ENCODE results near the gene CACNA1B.

DNA sequence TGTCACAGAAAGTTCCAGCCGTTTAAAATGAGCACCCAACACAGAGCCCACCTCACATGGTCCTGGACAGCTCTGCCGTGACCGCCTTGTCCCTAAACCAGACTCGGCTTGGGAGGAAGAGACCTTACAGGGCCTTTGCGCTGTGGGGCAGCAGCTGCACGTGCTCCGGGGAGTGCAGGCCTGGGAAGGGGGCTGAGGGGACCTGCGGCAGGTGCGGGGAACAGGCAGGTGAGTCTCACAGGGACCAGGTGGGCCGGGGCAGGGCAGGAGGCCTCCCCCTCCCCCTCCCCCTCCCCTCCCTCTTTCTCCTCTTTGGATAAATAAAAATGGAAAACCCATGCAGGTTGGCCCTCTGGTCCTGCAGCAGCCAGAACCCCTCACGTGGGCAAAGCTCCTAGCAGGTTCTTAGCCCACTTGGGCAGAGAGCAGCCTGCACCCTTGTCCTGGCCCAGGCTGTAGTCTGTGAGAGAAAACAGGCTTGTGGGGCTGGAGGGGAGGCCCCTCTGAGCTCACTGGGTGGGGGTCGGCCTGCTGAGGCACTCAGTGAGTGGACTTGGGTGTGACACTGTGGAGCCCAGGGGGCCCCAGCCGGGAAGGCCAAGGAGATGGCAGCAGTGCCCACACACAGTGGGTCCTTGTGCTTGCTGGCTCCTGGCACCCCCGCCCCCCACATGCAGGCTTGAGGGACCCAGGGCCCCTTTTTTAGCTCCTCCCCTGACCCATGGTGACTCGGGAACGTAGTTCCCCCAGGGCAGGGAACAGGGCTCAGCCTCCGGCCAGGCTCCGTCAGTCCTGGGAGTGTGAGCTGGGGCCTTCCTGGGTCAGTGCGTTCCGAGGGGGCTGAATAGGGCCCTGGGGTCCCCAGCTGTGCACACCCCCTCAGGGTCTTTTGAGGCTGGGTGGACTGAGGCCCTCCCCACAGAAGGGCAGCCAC lies 40.0 kb upstream of the CACNA1B start:
- TF ChIP-seq, protein P1, sequence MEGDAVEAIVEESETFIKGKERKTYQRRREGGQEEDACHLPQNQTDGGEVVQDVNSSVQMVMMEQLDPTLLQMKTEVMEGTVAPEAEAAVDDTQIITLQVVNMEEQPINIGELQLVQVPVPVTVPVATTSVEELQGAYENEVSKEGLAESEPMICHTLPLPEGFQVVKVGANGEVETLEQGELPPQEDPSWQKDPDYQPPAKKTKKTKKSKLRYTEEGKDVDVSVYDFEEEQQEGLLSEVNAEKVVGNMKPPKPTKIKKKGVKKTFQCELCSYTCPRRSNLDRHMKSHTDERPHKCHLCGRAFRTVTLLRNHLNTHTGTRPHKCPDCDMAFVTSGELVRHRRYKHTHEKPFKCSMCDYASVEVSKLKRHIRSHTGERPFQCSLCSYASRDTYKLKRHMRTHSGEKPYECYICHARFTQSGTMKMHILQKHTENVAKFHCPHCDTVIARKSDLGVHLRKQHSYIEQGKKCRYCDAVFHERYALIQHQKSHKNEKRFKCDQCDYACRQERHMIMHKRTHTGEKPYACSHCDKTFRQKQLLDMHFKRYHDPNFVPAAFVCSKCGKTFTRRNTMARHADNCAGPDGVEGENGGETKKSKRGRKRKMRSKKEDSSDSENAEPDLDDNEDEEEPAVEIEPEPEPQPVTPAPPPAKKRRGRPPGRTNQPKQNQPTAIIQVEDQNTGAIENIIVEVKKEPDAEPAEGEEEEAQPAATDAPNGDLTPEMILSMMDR (IDR thresholded peaks at IDR 0.05): no peak
- TF ChIP-seq POLR2A (IDR thresholded peaks at IDR 0.05): no peak

Measured in testis (tissue), 2 donors.